DOHH2 (cell line): ENCODE data around the gene CDC26.

Experiments
- H3F3A ChIP-seq: fragments of 200-600 bp; sonication (generic), shearing (Covaris generic); 2 replicates; pipeline ENCODE4 v1.6.0; 2016; ENCODE audit warnings: antibody characterized with exemption, mild to moderate bottlenecking; ENCODE audit not compliant: control insufficient read depth, insufficient read depth
- H3K27ac ChIP-seq: fragments of 200-600 bp; sonication (generic); 2 replicates; pipeline ENCODE4 v1.5.1; 2014; ENCODE audit warnings: low read depth, mild to moderate bottlenecking, low read length, moderate library complexity
- H3K27me3 ChIP-seq: fragments of 200-600 bp; sonication (generic); 2 replicates; pipeline ENCODE4 v1.6.1; 2014; ENCODE audit warnings: mild to moderate bottlenecking, low read length, mixed read lengths; ENCODE audit not compliant: control insufficient read depth
- H3K36me3 ChIP-seq: fragments of 200-600 bp; sonication (generic); 2 replicates; pipeline ENCODE4 v1.6.1; 2014; ENCODE audit warnings: mild to moderate bottlenecking, low read length, moderate library complexity, mixed read lengths; ENCODE audit not compliant: control insufficient read depth
- H3K4me1 ChIP-seq: fragments of 200-600 bp; sonication (generic); 2 replicates; pipeline ENCODE4 v1.6.1; 2014; ENCODE audit warnings: mild to moderate bottlenecking, low read length, mixed read lengths; ENCODE audit not compliant: control insufficient read depth
- H3K4me2 ChIP-seq: fragments of 200-600 bp; sonication (generic); 2 replicates; pipeline ENCODE4 v1.6.0; 2014; ENCODE audit warnings: mild to moderate bottlenecking, low read length, moderate library complexity
- H3K4me3 ChIP-seq: fragments of 200-600 bp; sonication (generic); 2 replicates; pipeline ENCODE4 v1.5.1; 2014; ENCODE audit warnings: mild to moderate bottlenecking, low read length, mixed read lengths
- H3K79me2 ChIP-seq: fragments of 200-600 bp; sonication (generic); 2 replicates; pipeline ENCODE4 v1.6.1; 2014; ENCODE audit warnings: mild to moderate bottlenecking, low read length, mixed read lengths; ENCODE audit not compliant: control insufficient read depth
- H3K9me2 ChIP-seq: fragments of 200-600 bp; sonication (generic); replicated peaks from 2 replicates; pipeline ENCODE4 v1.6.1; 2014; ENCODE audit warnings: mild to moderate bottlenecking, low read length, mixed read lengths; ENCODE audit not compliant: control insufficient read depth
- H3K9me3 ChIP-seq: fragments of 200-600 bp; sonication (generic); 2 replicates; pipeline ENCODE4 v1.6.1; 2014; ENCODE audit warnings: antibody characterized with exemption, low read length, mixed read lengths; ENCODE audit not compliant: control insufficient read depth, insufficient read depth
- H4K20me1 ChIP-seq: fragments of 200-600 bp; sonication (generic); 2 replicates; pipeline ENCODE4 v1.6.0; 2014; ENCODE audit warnings: low read depth, mild to moderate bottlenecking, antibody characterized with exemption, low read length, moderate library complexity; ENCODE audit not compliant: control insufficient read depth, insufficient read depth
- CTCF ChIP-seq: fragments of 200-600 bp; sonication (generic); IDR thresholded peaks from one replicate; pipeline ENCODE4 v1.5.1; 2014; ENCODE audit warnings: antibody characterized with exemption, mild to moderate bottlenecking, low read depth, low read length; ENCODE audit not compliant: poor library complexity, severe bottlenecking
- EZH2phosphoT487 ChIP-seq: fragments of 200-600 bp; sonication (generic); IDR thresholded peaks from 2 replicates; pipeline ENCODE4 v1.6.1; 2017; ENCODE audit warnings: borderline replicate concordance, mild to moderate bottlenecking, antibody characterized with exemption, low read length, moderate library complexity, mixed read lengths

Gene CDC26

GRCh38 chr9:113302792-113303418 lies 27.5 kb upstream of the CDC26 start, which contains the start of gene RNF183:
Gene RNF183 (minus strand): TSS chr9:113303376. CDS start chr9:113298184, 5,192 bp downstream.
- no peaks in the 10 kb centered on the region for H3K36me3 ChIP-seq
- H3F3A ChIP-seq: no peaks in the 10 kb centered on the region
- H4K20me1 ChIP-seq: no peaks in the 10 kb centered on the region
- TF ChIP-seq EZH2phosphoT487 (no peak), CTCF (no peak)
- H3K79me2 ChIP-seq: no peaks in the 10 kb centered on the region
- no peak within 1 kb of the TSS for H3K27ac ChIP-seq
- H3K9me3 ChIP-seq: no peaks in the 10 kb centered on the region
- H3K9me2 ChIP-seq: no peaks in the 10 kb centered on the region
- no peaks in the 10 kb centered on the region for H3K4me1 ChIP-seq
- no peak within 1 kb of the TSS for H3K4me2 ChIP-seq
- H3K27me3 ChIP-seq: peaks cover 12% of the 10 kb centered on the region
- no peak within 1 kb of the TSS for H3K4me3 ChIP-seq

GRCh38 chr9:113301548-113301947 lies 26.2 kb upstream of the CDC26 start:
- H4K20me1 ChIP-seq: no peaks in the 10 kb centered on the region
- no peaks in the 10 kb centered on the region for H3K36me3 ChIP-seq
- H3K4me2 ChIP-seq: no peak overlapping the region
- H3K9me3 ChIP-seq: no peaks in the 10 kb centered on the region
- H3K27me3 ChIP-seq: peaks cover 12% of the 10 kb centered on the region
- no peaks in the 10 kb centered on the region for H3K9me2 ChIP-seq
- no peaks in the 10 kb centered on the region for H3K79me2 ChIP-seq
- no peak overlapping the region for H3K4me3 ChIP-seq
- no peaks in the 10 kb centered on the region for H3F3A ChIP-seq
- H3K27ac ChIP-seq: no peak overlapping the region
- H3K4me1 ChIP-seq: no peaks in the 10 kb centered on the region
- TF ChIP-seq EZH2phosphoT487 (no peak), CTCF (no peak)

- Histone ChIP-seq H3K36me3 (no peaks in the 10 kb centered on the region), H3K4me3 (no peak overlapping the region), H3K27ac (no peak overlapping the region), H3K27me3 (peaks cover 12% of the 10 kb centered on the region), H3K4me1 (no peaks in the 10 kb centered on the region), H3K79me2 (no peaks in the 10 kb centered on the region), H4K20me1 (no peaks in the 10 kb centered on the region), H3K9me3 (no peaks in the 10 kb centered on the region), H3K4me2 (no peak overlapping the region), H3F3A (0 out of 2 replicates have a peak, but pooled peaks cover 3% of the 10 kb centered on the region), H3K9me2 (no peaks in the 10 kb centered on the region)
- TF ChIP-seq CTCF (no peak), EZH2phosphoT487 (no peak)
Observed at GRCh38 chr9:113299800-113300292, 24.5 kb upstream of the CDC26 start.
